Left ventricle myocardium inferior (tissue), 1 donor: ENCODE data around the gene ZNF784. TPM values are rescaled to one million over a fixed set of nuclear protein-coding genes. Genes with fewer than 3 reads are reported as not detected.
A peak's percentile ranks its signal among the peaks of the same experiment; 100 is the strongest.

Experiments
- DNase-seq: peaks from one replicate; pipeline ENCODE4 v3.0.0-alpha.2; 2020
- H3K27ac ChIP-seq: fragments of 200-600 bp; replicated peaks from 2 replicates; pipeline ENCODE4 v1.8.0; 2021
- H3K27me3 ChIP-seq: fragments of 200-600 bp; 2 replicates; pipeline ENCODE4 v1.8.0; 2021; ENCODE audit warnings: low read depth
- H3K36me3 ChIP-seq: fragments of 200-600 bp; 2 replicates; pipeline ENCODE4 v1.8.0; 2021
- H3K4me1 ChIP-seq: fragments of 200-600 bp; 2 replicates; pipeline ENCODE4 v1.8.0; 2021
- H3K4me3 ChIP-seq: fragments of 200-600 bp; 2 replicates; pipeline ENCODE4 v1.8.0; 2021; ENCODE audit warnings: mild to moderate bottlenecking, moderate library complexity
- H3K9me3 ChIP-seq: fragments of 200-600 bp; replicated peaks from 2 replicates; pipeline ENCODE4 v1.8.0; 2021
- intact Hi-C: fragments of 100-400 bp; cut with micrococcal nuclease; formaldehyde crosslinking; loops from one replicate; pipeline ENCODE4 v1.11.0; 2022
- total RNA-seq: library from RNA; stranded (reverse); fragmentation: NEBNext Ultra II Directional; extraction: Animal tissue kit (Norgen Biotek cat#: 25700); gene quantifications from one replicate; pipeline ENCODE4 v1.2.1, GENCODE V29; 2021
- TF ChIP-seq, protein P1 (sequence below): fragments of 200-600 bp; IDR thresholded peaks from 2 replicates; pipeline ENCODE4 v1.8.0; 2021; ENCODE audit warnings: antibody characterized with exemption, mild to moderate bottlenecking, borderline replicate concordance
- donor health status: DM: no; HTN: yes; CAD: no; lungs with severe emphysema.

ZNF784 gene
- total RNA-seq, 1 donor from 2014 or later = 13.2 TPM

DNA sequence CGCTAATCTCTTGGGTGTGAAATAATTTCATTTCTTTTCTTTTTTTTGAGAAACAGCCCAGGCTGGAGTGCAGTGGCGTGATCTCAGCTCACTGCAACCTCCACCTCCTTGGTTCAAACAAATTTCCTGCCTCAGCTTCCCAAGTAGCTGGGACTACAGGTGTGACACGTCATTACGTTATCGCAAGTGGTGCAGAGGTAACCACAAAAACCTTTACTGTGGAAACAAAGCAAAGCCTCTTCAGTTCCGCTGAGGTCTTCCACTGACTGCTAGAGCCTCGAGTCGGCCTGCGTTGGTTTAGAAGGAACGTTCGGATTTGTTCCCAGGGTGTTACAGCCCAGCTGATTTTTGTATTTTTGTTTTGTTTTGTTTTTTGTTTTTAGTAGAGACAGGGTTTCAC is 2.0 kb upstream of the ZNF784 start:
- DNase-seq = no peak
- H3K27ac ChIP-seq = no peak overlapping the region
- H3K9me3 ChIP-seq = no peaks in the 10 kb centered on the region
- peaks cover 20% of the 10 kb centered on the region for H3K4me1 ChIP-seq
- intact Hi-C loops = no loop called here
- H3K36me3 ChIP-seq = peaks cover 10% of the 10 kb centered on the region
- TF ChIP-seq, protein P1, sequence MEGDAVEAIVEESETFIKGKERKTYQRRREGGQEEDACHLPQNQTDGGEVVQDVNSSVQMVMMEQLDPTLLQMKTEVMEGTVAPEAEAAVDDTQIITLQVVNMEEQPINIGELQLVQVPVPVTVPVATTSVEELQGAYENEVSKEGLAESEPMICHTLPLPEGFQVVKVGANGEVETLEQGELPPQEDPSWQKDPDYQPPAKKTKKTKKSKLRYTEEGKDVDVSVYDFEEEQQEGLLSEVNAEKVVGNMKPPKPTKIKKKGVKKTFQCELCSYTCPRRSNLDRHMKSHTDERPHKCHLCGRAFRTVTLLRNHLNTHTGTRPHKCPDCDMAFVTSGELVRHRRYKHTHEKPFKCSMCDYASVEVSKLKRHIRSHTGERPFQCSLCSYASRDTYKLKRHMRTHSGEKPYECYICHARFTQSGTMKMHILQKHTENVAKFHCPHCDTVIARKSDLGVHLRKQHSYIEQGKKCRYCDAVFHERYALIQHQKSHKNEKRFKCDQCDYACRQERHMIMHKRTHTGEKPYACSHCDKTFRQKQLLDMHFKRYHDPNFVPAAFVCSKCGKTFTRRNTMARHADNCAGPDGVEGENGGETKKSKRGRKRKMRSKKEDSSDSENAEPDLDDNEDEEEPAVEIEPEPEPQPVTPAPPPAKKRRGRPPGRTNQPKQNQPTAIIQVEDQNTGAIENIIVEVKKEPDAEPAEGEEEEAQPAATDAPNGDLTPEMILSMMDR = no peak
- no peaks in the 10 kb centered on the region for H3K27me3 ChIP-seq
- H3K4me3 ChIP-seq = no peak overlapping the region

DNA sequence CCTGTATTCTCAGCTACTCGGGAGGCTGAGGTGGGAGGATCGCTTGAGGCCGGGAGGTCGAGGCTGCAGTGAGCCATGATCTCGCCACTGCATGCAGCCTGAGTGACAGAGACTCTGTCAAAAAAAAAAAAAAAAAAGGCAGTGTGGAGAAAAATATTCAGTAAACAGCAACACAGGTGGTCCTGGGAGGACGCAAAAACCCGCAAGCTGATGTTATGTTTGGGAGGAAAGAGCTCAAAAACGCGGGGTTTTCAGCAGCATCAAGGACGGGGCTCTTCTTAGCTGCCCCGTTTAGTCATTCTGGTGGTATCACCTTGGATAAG is 599 bp upstream of the ZNF784 start:
- peaks cover 20% of the 10 kb centered on the region for H3K4me1 ChIP-seq
- TF ChIP-seq, protein P1 = no peak
- DNase-seq = no peak
- H3K27ac ChIP-seq = peak overlapping the region; percentile 95
- H3K9me3 ChIP-seq = no peaks in the 10 kb centered on the region
- intact Hi-C loops = no loop called here
- H3K27me3 ChIP-seq = no peaks in the 10 kb centered on the region
- peaks cover 10% of the 10 kb centered on the region for H3K36me3 ChIP-seq
- H3K4me3 ChIP-seq = peak overlapping the region; percentile 69

DNA sequence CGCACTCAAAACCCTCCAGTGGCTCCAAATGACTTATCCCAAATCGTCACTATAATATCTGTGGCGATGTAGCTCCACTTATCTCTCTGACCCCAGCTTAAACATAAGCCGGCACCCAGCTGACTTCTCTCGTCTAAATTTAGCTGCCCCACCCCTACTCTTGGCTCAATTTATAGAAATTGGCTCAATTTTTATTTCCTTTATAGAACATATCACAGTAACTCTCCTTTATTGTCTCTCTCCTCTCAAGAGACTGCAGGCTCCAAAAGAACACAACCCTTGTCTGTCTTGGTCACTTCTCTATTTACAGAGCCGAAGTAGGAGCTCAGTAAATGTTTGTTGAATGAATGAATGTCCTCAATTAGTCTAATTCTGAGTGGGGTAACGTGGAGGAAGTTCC is 805 bp downstream of the ZNF784 start:
- Histone ChIP-seq H3K27ac (peak overlapping the region; percentile 95), H3K4me3 (peak overlapping the region; percentile 69)

DNA sequence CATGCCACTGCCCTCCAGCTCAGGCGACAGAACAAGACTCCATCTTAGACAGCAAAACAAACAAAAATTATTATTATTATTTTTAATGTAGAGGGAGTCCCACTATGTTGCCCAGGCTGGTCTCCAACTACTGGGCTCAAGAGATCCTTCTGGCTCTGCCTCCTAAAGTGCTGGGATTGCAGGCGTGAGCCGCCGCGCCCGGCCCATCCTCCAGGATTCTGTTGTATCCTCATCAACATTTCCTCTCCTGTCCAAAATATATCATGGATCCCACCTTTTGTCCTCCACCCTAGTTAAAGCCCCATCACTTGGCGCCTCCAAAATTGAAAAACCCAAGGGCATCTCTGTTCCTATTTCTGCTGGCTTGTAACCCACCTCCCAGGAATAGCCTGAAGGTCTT is 1.2 kb downstream of the ZNF784 start:
- Histone ChIP-seq H3K27me3 (no peaks in the 10 kb centered on the region), H3K4me3 (peak overlapping the region; percentile 69), H3K9me3 (no peaks in the 10 kb centered on the region), H3K36me3 (peaks cover 10% of the 10 kb centered on the region), H3K27ac (peak overlapping the region; percentile 95), H3K4me1 (peaks cover 20% of the 10 kb centered on the region)
- intact Hi-C loops = no loop called here
- no peak for DNase-seq
- TF ChIP-seq, protein P1 = no peak

More for the DNA sequence above, 805 bp downstream of the ZNF784 start:
- intact Hi-C loops = no loop called here
- Histone ChIP-seq H3K4me1 (peaks cover 20% of the 10 kb centered on the region), H3K27me3 (no peaks in the 10 kb centered on the region), H3K36me3 (peaks cover 10% of the 10 kb centered on the region), H3K9me3 (no peaks in the 10 kb centered on the region)
- DNase-seq = no peak
- TF ChIP-seq, protein P1 = no peak

DNA sequence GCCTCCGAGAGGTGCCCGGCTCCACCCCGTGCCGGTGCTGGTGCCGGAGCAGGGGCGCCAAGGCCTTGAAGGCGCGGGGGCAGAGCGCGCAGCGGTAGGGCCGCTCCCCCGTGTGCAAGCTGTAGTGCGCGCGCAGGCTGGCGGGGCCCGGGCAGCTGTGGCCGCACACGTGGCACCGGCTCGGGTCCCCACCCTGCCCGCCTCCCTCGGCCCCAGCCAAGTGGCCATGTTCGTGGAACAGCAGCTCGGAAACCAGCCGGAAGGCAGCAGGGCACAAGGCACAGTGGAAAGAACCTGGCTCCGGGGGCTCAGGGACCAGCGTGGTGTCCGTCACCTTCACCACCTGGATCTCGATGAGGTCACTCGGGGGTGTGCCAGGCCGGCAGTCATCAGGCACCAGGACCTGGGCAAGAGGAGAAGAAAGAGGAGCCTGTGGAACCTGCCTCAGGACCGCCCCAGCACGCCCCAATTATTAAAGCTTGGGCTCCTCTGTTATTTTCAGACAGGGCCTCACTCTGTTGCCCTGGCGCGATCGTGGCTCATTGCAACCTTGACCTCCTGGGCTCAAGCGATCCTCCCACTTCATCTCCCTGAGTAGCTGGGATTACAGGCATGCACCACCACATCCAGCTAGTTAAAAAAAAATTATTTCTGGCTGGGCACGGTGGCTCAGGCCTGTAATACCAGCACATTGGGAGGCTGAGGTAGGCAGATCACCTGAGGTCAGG is 2.0 kb downstream of the ZNF784 start:
- H3K4me3 ChIP-seq = no peak overlapping the region
- H3K9me3 ChIP-seq = no peaks in the 10 kb centered on the region
- peaks cover 20% of the 10 kb centered on the region for H3K4me1 ChIP-seq
- TF ChIP-seq, protein P1 = no peak
- intact Hi-C loops = no loop called here
- peaks cover 16% of the 10 kb centered on the region for H3K36me3 ChIP-seq
- H3K27me3 ChIP-seq = no peaks in the 10 kb centered on the region
- no peak for DNase-seq
- peak overlapping the region; percentile 95 for H3K27ac ChIP-seq
